Measurements from ENCODE around the gene GPX1. TPM values are rescaled to one million over a fixed set of nuclear protein-coding genes. Genes with fewer than 3 reads are reported as not detected.

GPX1 gene
- polyA plus RNA-seq, 1 donor from 2014 or later, result 106 TPM

- Histone ChIP-seq H3K4me2 (ENCODE audit: low read length) (no peak overlapping the region), H3K9ac (ENCODE audit: low read length) (no peak overlapping the region), H3K9me3 (ENCODE audit: low read length) (no peaks in the 10 kb centered on the region), H2AFZ (ENCODE audit: low read depth, low read length) (no peak overlapping the region), H3F3A (ENCODE audit: insufficient read depth, low read length, poor library complexity, severe bottlenecking) (no peaks in the 10 kb centered on the region), H3K79me2 (replicated peaks; ENCODE audit: insufficient read depth, low read length) (peaks cover 74% of the 10 kb centered on the region), H3K27me3 (ENCODE audit: insufficient read depth, low read depth, low read length) (no peaks in the 10 kb centered on the region), H3K4me3 (ENCODE audit: low read length) (no peak overlapping the region), H3K27ac (ENCODE audit: low read length) (no peak overlapping the region), H3K36me3 (ENCODE audit: insufficient read depth, low read length) (no peaks in the 10 kb centered on the region), H3K9me2 (ENCODE audit: insufficient read depth, low read length) (no peaks in the 10 kb centered on the region), H4K20me1 (ENCODE audit: insufficient read depth) (no peaks in the 10 kb centered on the region)
- TF ChIP-seq, protein P1, sequence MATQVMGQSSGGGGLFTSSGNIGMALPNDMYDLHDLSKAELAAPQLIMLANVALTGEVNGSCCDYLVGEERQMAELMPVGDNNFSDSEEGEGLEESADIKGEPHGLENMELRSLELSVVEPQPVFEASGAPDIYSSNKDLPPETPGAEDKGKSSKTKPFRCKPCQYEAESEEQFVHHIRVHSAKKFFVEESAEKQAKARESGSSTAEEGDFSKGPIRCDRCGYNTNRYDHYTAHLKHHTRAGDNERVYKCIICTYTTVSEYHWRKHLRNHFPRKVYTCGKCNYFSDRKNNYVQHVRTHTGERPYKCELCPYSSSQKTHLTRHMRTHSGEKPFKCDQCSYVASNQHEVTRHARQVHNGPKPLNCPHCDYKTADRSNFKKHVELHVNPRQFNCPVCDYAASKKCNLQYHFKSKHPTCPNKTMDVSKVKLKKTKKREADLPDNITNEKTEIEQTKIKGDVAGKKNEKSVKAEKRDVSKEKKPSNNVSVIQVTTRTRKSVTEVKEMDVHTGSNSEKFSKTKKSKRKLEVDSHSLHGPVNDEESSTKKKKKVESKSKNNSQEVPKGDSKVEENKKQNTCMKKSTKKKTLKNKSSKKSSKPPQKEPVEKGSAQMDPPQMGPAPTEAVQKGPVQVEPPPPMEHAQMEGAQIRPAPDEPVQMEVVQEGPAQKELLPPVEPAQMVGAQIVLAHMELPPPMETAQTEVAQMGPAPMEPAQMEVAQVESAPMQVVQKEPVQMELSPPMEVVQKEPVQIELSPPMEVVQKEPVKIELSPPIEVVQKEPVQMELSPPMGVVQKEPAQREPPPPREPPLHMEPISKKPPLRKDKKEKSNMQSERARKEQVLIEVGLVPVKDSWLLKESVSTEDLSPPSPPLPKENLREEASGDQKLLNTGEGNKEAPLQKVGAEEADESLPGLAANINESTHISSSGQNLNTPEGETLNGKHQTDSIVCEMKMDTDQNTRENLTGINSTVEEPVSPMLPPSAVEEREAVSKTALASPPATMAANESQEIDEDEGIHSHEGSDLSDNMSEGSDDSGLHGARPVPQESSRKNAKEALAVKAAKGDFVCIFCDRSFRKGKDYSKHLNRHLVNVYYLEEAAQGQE (IDR thresholded peaks at IDR 0.05; ENCODE audit: borderline replicate concordance), result no peak
- no peak for TF ChIP-seq EZH2 (IDR thresholded peaks at IDR 0.05; ENCODE audit: borderline replicate concordance, insufficient read depth, low read length, poor library complexity, severe bottlenecking)
- no peak for TF ChIP-seq MXI1 (conservative IDR thresholded peaks at IDR 0.05; ENCODE audit: poor library complexity, severe bottlenecking)
- TF ChIP-seq TAF1 (IDR thresholded peaks at IDR 0.05; ENCODE audit: low read depth), result no peak
- TF ChIP-seq RAD21 (conservative IDR thresholded peaks at IDR 0.05), result no peak
- no peak for TF ChIP-seq EP300 (conservative IDR thresholded peaks at IDR 0.05; ENCODE audit: poor library complexity, severe bottlenecking)
- no peak for TF ChIP-seq SMC3 (conservative IDR thresholded peaks at IDR 0.05; ENCODE audit: poor library complexity)
- no peak for TF ChIP-seq CTCF (IDR thresholded peaks at IDR 0.05; ENCODE audit: poor library complexity, severe bottlenecking)
- no peak for TF ChIP-seq POLR2AphosphoS5 (IDR thresholded peaks at IDR 0.05)
Measured at GRCh38 chr3:49403891-49404290, 45.7 kb upstream of the GPX1 start.

GRCh38 chr3:49401766-49402165 is 43.6 kb upstream of the GPX1 start:
- Histone ChIP-seq H2AFZ (ENCODE audit: low read depth, low read length) (no peak overlapping the region), H3K27ac (ENCODE audit: low read length) (no peak overlapping the region), H4K20me1 (ENCODE audit: insufficient read depth) (no peaks in the 10 kb centered on the region)

More at GRCh38 chr3:49401766-49402165, 43.6 kb upstream of the GPX1 start:
- H3K4me3 ChIP-seq (ENCODE audit: low read length), result no peak overlapping the region
- H3K79me2 ChIP-seq (replicated peaks; ENCODE audit: insufficient read depth, low read length), result peaks cover 70% of the 10 kb centered on the region
- H3K4me2 ChIP-seq (ENCODE audit: low read length), result no peak overlapping the region
- no peaks in the 10 kb centered on the region for H3K27me3 ChIP-seq (ENCODE audit: insufficient read depth, low read depth, low read length)
- no peak for TF ChIP-seq EP300 (conservative IDR thresholded peaks at IDR 0.05; ENCODE audit: poor library complexity, severe bottlenecking)
- TF ChIP-seq CTCF (IDR thresholded peaks at IDR 0.05; ENCODE audit: poor library complexity, severe bottlenecking), result no peak
- TF ChIP-seq EZH2 (IDR thresholded peaks at IDR 0.05; ENCODE audit: borderline replicate concordance, insufficient read depth, low read length, poor library complexity, severe bottlenecking), result no peak
- TF ChIP-seq TAF1 (IDR thresholded peaks at IDR 0.05; ENCODE audit: low read depth), result no peak
- TF ChIP-seq RAD21 (conservative IDR thresholded peaks at IDR 0.05), result no peak
- no peak for TF ChIP-seq MXI1 (conservative IDR thresholded peaks at IDR 0.05; ENCODE audit: poor library complexity, severe bottlenecking)
- TF ChIP-seq, protein P1 (IDR thresholded peaks at IDR 0.05; ENCODE audit: borderline replicate concordance), result no peak
- no peaks in the 10 kb centered on the region for H3F3A ChIP-seq (ENCODE audit: insufficient read depth, low read length, poor library complexity, severe bottlenecking)
- H3K36me3 ChIP-seq (ENCODE audit: insufficient read depth, low read length), result no peaks in the 10 kb centered on the region
- H3K9me3 ChIP-seq (ENCODE audit: low read length), result no peaks in the 10 kb centered on the region
- H3K9ac ChIP-seq (ENCODE audit: low read length), result no peak overlapping the region
- no peaks in the 10 kb centered on the region for H3K9me2 ChIP-seq (ENCODE audit: insufficient read depth, low read length)
